ENCODE measurements around the gene SEMA5B.

Gene SEMA5B

GRCh38 chr3:122967765-122968164, 59.8 kb downstream of the SEMA5B start:
- TF ChIP-seq ZBTB7A (IDR thresholded peaks at IDR 0.05; ENCODE audit: low read depth) (no peak), TCF12 (IDR thresholded peaks at IDR 0.05; ENCODE audit: low read depth) (no peak), CEBPB (IDR thresholded peaks at IDR 0.05) (no peak), REST (IDR thresholded peaks at IDR 0.05; ENCODE audit: low read depth) (no peak), TEAD4 (IDR thresholded peaks at IDR 0.05) (no peak), EGR1 (IDR thresholded peaks at IDR 0.05) (no peak)

GRCh38 chr3:122967356-122967755, 60.2 kb downstream of the SEMA5B start:
- TF ChIP-seq CREB1 (IDR thresholded peaks at IDR 0.05; ENCODE audit: low read depth) (no peak), NFIC (IDR thresholded peaks at IDR 0.05) (no peak), CEBPB (IDR thresholded peaks at IDR 0.05) (no peak), TAF1 (IDR thresholded peaks at IDR 0.05; ENCODE audit: low read depth) (no peak), ZBTB7A (IDR thresholded peaks at IDR 0.05; ENCODE audit: low read depth) (no peak), TEAD4 (IDR thresholded peaks at IDR 0.05) (no peak), TCF12 (IDR thresholded peaks at IDR 0.05; ENCODE audit: low read depth) (no peak)

DNA sequence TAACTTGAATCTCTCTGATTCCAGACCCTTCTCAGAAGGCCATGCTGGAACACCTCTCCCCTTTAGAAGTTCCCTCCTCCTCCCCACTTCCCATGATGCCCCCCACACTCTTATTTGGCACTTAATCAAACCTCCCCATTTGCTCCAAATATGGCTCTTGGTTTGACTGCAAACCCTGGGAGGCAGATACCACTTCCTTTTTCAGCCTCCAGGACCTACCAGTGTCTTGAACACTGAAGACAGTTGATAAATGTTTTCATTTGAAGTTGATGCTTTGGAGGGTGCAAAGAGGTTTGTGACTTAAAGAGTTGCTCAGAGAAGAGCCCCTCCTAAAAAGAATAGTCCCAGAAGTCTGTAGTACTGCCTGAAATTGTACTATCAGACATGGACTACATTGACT, 61.5 kb downstream of the SEMA5B start:
- TF ChIP-seq REST (IDR thresholded peaks at IDR 0.05; ENCODE audit: low read depth) = no peak
- no peak for TF ChIP-seq RAD21 (IDR thresholded peaks at IDR 0.05; ENCODE audit: low read depth)
- TF ChIP-seq TCF12 (IDR thresholded peaks at IDR 0.05; ENCODE audit: low read depth) = no peak
- TF ChIP-seq EP300 (IDR thresholded peaks at IDR 0.05; ENCODE audit: borderline replicate concordance) = no peak
- TF ChIP-seq CEBPB (IDR thresholded peaks at IDR 0.05) = no peak

DNA sequence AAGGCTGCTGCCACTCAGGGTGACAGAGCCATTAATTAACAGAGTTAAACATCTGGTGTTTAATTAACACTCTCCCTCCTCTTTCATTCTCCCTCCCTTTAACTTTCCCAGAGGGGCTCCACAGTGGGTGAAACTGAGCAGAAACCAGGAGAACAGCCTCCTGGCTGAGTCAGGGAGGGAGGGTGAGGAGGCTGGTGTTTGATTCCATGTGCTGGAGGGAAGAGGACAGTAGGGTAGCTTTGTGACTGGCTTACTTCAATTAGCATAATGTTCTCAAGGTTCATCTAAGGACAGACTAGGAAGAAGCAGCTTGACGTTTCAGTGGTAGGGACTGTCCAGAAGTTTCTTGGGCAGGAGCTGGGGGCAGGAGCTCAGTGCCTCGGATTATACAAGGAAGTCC, 62.8 kb downstream of the SEMA5B start:
- TF ChIP-seq TEAD4 (IDR thresholded peaks at IDR 0.05) (no peak), YY1 (IDR thresholded peaks at IDR 0.05; ENCODE audit: low read depth) (no peak), TCF12 (IDR thresholded peaks at IDR 0.05; ENCODE audit: low read depth) (no peak), CREB1 (IDR thresholded peaks at IDR 0.05; ENCODE audit: low read depth) (no peak), REST (IDR thresholded peaks at IDR 0.05; ENCODE audit: low read depth) (no peak), NFIC (IDR thresholded peaks at IDR 0.05) (no peak), USF1 (IDR thresholded peaks at IDR 0.05) (no peak), EGR1 (IDR thresholded peaks at IDR 0.05) (no peak), TAF1 (IDR thresholded peaks at IDR 0.05; ENCODE audit: low read depth) (no peak), RAD21 (IDR thresholded peaks at IDR 0.05; ENCODE audit: low read depth) (no peak), EP300 (IDR thresholded peaks at IDR 0.05; ENCODE audit: borderline replicate concordance) (no peak)

GRCh38 chr3:122962149-122962548, 65.4 kb downstream of the SEMA5B start:
- TF ChIP-seq USF1 (IDR thresholded peaks at IDR 0.05) = no peak
- TF ChIP-seq CEBPB (IDR thresholded peaks at IDR 0.05) = no peak
- no peak for TF ChIP-seq TEAD4 (IDR thresholded peaks at IDR 0.05)
- no peak for TF ChIP-seq CREB1 (IDR thresholded peaks at IDR 0.05; ENCODE audit: low read depth)
- TF ChIP-seq EP300 (IDR thresholded peaks at IDR 0.05; ENCODE audit: borderline replicate concordance) = no peak
- TF ChIP-seq FOXM1 (IDR thresholded peaks at IDR 0.05; ENCODE audit: borderline replicate concordance, low read depth) = no peak
- no peak for TF ChIP-seq RAD21 (IDR thresholded peaks at IDR 0.05; ENCODE audit: low read depth)

GRCh38 chr3:122961146-122961545, 66.4 kb downstream of the SEMA5B start:
- no peak for TF ChIP-seq RAD21 (IDR thresholded peaks at IDR 0.05; ENCODE audit: low read depth)
- TF ChIP-seq EP300 (IDR thresholded peaks at IDR 0.05; ENCODE audit: borderline replicate concordance) = no peak
- no peak for TF ChIP-seq MAX (IDR thresholded peaks at IDR 0.05)
- no peak for TF ChIP-seq ZBTB7A (IDR thresholded peaks at IDR 0.05; ENCODE audit: low read depth)
- no peak for TF ChIP-seq TCF12 (IDR thresholded peaks at IDR 0.05; ENCODE audit: low read depth)
- no peak for TF ChIP-seq EGR1 (IDR thresholded peaks at IDR 0.05)
- no peak for TF ChIP-seq REST (IDR thresholded peaks at IDR 0.05; ENCODE audit: low read depth)
- no peak for TF ChIP-seq CEBPB (IDR thresholded peaks at IDR 0.05)
- no peak for TF ChIP-seq USF1 (IDR thresholded peaks at IDR 0.05)
- TF ChIP-seq TAF1 (IDR thresholded peaks at IDR 0.05; ENCODE audit: low read depth) = no peak
- no peak for TF ChIP-seq TEAD4 (IDR thresholded peaks at IDR 0.05)
- TF ChIP-seq NFIC (IDR thresholded peaks at IDR 0.05) = no peak
- TF ChIP-seq YY1 (IDR thresholded peaks at IDR 0.05; ENCODE audit: low read depth) = no peak
- no peak for TF ChIP-seq FOXM1 (IDR thresholded peaks at IDR 0.05; ENCODE audit: borderline replicate concordance, low read depth)
- no peak for TF ChIP-seq CREB1 (IDR thresholded peaks at IDR 0.05; ENCODE audit: low read depth)

Measured in Ishikawa (cell line).